Uterus (tissue), 4 donors: ENCODE data around the gene PAN2. TPM values are rescaled to one million over a fixed set of nuclear protein-coding genes. Genes with fewer than 3 reads are reported as not detected.
"Not testable (repeated sequence)": the region's sequence is repeated elsewhere in the genome, so short reads cannot be mapped to it uniquely, and the experiment has no call there.

Experiments used
- DNase-seq, 2 donors: peaks; one replicate each; pipeline ENCODE4 v3.0.0-alpha.2; 2019 to 2020
- H3K27ac ChIP-seq, 2 donors: fragments of 200-600 bp; sonication (generic); 1 replicate in 1 of 2; 2 replicates in 1 of 2; pipeline ENCODE4 v1.5.1; 2016 to 2018
- H3K27me3 ChIP-seq, 2 donors: fragments of 200-600 bp; sonication (generic); one replicate each; pipeline ENCODE4 v1.5.1; 2018 to 2019; ENCODE audit warnings: control low read depth in 1 of 2
- H3K36me3 ChIP-seq, 2 donors: fragments of 200-600 bp; sonication (generic); one replicate each; pipeline ENCODE4 v1.5.1; 2019; ENCODE audit warnings: control low read depth in 1 of 2
- H3K4me1 ChIP-seq, 2 donors: fragments of 200-600 bp; sonication (generic); one replicate each; pipeline ENCODE4 v1.5.1; 2018 to 2019; ENCODE audit warnings: control low read depth in 1 of 2
- H3K4me3 ChIP-seq, 2 donors: fragments of 200-600 bp; sonication (generic); 1 replicate in 1 of 2; 2 replicates in 1 of 2; pipeline ENCODE4 v1.5.1; 2018 to 2019; ENCODE audit warnings: mild to moderate bottlenecking in 1 of 2
- H3K9me3 ChIP-seq, 2 donors: fragments of 200-600 bp; sonication (generic); one replicate each; pipeline ENCODE4 v1.5.1; 2019; ENCODE audit warnings: control low read depth in 1 of 2
- CTCF ChIP-seq, 4 experiments: fragments of 200-600 bp in 2 of 4; fragments of 450-650 bp in 2 of 4; sonication (generic) in 2 of 4; IDR thresholded peaks; one replicate each; pipeline ENCODE4 v1.5.1; 2016 to 2019; ENCODE audit warnings: antibody characterized with exemption in 4 of 4, mild to moderate bottlenecking in 2 of 4, moderate library complexity in 1 of 4
- POLR2A ChIP-seq, 2 donors: fragments of 450-650 bp; IDR thresholded peaks; one replicate each; pipeline ENCODE4 v1.6.1; 2016; ENCODE audit warnings: antibody characterized with exemption in 2 of 2, mild to moderate bottlenecking in 1 of 2, moderate library complexity in 1 of 2
- intact Hi-C: fragments of 100-400 bp; cut with DNase I; formaldehyde crosslinking; loops from one replicate; pipeline ENCODE4 v1.15.1; 2023; ENCODE audit warnings: low total_unique reads
- total RNA-seq, 4 donors: library from RNA; depleted of rRNA in 3 of 4; stranded (reverse); fragments of >200 nt in 3 of 4; gene quantifications; one replicate each; pipeline versions ENCODE4 v1.1.0 to v1.2.4, GENCODE V29; 2014 to 2023
- donor health status: DM: yes; HTN: yes; CAD: no.

PAN2 gene
- total RNA-seq, 4 donors from 2014 or later = 33.2 to 104 (median 50.6) TPM

- intact Hi-C loops = no loop called here
- H3K4me3 ChIP-seq = no peak overlapping the region
- no peaks in the 10 kb centered on the region for H3K9me3 ChIP-seq
- no peak for DNase-seq
- no peaks in the 10 kb centered on the region for H3K4me1 ChIP-seq
- no peak overlapping the region for H3K27ac ChIP-seq
- TF ChIP-seq POLR2A (IDR thresholded peaks at IDR 0.05) = no peak
- no peak for TF ChIP-seq CTCF (IDR thresholded peaks at IDR 0.05)
- H3K36me3 ChIP-seq = no peaks in the 10 kb centered on the region
- H3K27me3 ChIP-seq = no peaks in the 10 kb centered on the region
These were observed 7.8 kb upstream of the PAN2 start for GRCh38 chr12:56341616-56342015.

- intact Hi-C loops = no loop called here
- TF ChIP-seq CTCF (IDR thresholded peaks at IDR 0.05) (no peak), POLR2A (IDR thresholded peaks at IDR 0.05) (no peak)
- H3K27ac ChIP-seq = no peak overlapping the region
These were observed 5.3 kb upstream of the PAN2 start for GRCh38 chr12:56339158-56339422.

GRCh38 chr12:56338308-56339157 is 4.7 kb upstream of the PAN2 start, which contains the start of gene IL23A:
Gene IL23A (plus strand): TSS chr12:56338884. CDS start chr12:56339045, 161 bp downstream.
- no peak for DNase-seq
- intact Hi-C loops = no loop called here
- no peaks in the 10 kb centered on the region for H3K36me3 ChIP-seq
- no peak within 1 kb of the TSS for H3K27ac ChIP-seq
- no peaks in the 10 kb centered on the region for H3K27me3 ChIP-seq
- no peaks in the 10 kb centered on the region for H3K4me1 ChIP-seq
- H3K4me3 ChIP-seq = no peak within 1 kb of the TSS
- TF ChIP-seq CTCF (IDR thresholded peaks at IDR 0.05) = no peak
- TF ChIP-seq POLR2A (IDR thresholded peaks at IDR 0.05) = no peak
- no peaks in the 10 kb centered on the region for H3K9me3 ChIP-seq

More at GRCh38 chr12:56339158-56339422, 5.3 kb upstream of the PAN2 start:
- H3K36me3 ChIP-seq = no peaks in the 10 kb centered on the region
- no peak overlapping the region for H3K4me3 ChIP-seq
- no peaks in the 10 kb centered on the region for H3K27me3 ChIP-seq
- H3K9me3 ChIP-seq = no peaks in the 10 kb centered on the region
- DNase-seq = no peak
- H3K4me1 ChIP-seq = no peaks in the 10 kb centered on the region

GRCh38 chr12:56337753-56338251 is 4.0 kb upstream of the PAN2 start:
- H3K27ac ChIP-seq = no peak overlapping the region
- intact Hi-C loops = no loop called here
- DNase-seq = no peak
- H3K4me3 ChIP-seq = no peak overlapping the region
- H3K9me3 ChIP-seq = no peaks in the 10 kb centered on the region
- no peaks in the 10 kb centered on the region for H3K27me3 ChIP-seq
- H3K4me1 ChIP-seq = no peaks in the 10 kb centered on the region
- no peaks in the 10 kb centered on the region for H3K36me3 ChIP-seq
- TF ChIP-seq CTCF (IDR thresholded peaks at IDR 0.05) (no peak), POLR2A (IDR thresholded peaks at IDR 0.05) (no peak)

GRCh38 chr12:56336361-56337167 is 2.8 kb upstream of the PAN2 start:
- no peak for DNase-seq
- no peaks in the 10 kb centered on the region for H3K4me1 ChIP-seq
- no peaks in the 10 kb centered on the region for H3K27me3 ChIP-seq
- TF ChIP-seq CTCF (IDR thresholded peaks at IDR 0.05) = no peak
- TF ChIP-seq POLR2A (IDR thresholded peaks at IDR 0.05) = no peak
- no peak overlapping the region for H3K27ac ChIP-seq
- no peaks in the 10 kb centered on the region for H3K9me3 ChIP-seq
- no peak overlapping the region for H3K4me3 ChIP-seq
- intact Hi-C loops = no loop called here
- no peaks in the 10 kb centered on the region for H3K36me3 ChIP-seq

GRCh38 chr12:56335527-56335926 is 1.7 kb upstream of the PAN2 start:
- intact Hi-C loops, H3K4me3 ChIP-seq, H3K9me3 ChIP-seq, DNase-seq, H3K27ac ChIP-seq, H3K4me1 ChIP-seq, H3K27me3 ChIP-seq, H3K36me3 ChIP-seq: not testable (repeated sequence)
